Measurements from ENCODE around the gene LITAF. TPM values are rescaled to one million over a fixed set of nuclear protein-coding genes. Genes with fewer than 3 reads are reported as not detected.

Gene LITAF
- total RNA-seq, 1 donor from 2014 or later: 55.8 TPM

GRCh38 chr16:11624636-11625607 lies 38.2 kb upstream of the LITAF start:
- no peaks in the 10 kb centered on the region for H3K36me3 ChIP-seq (ENCODE audit: control insufficient read depth, insufficient read depth, low read length)

GRCh38 chr16:11624205-11624604 lies 37.5 kb upstream of the LITAF start:
- H3K36me3 ChIP-seq (ENCODE audit: control insufficient read depth, insufficient read depth, low read length): no peaks in the 10 kb centered on the region
- H3K27me3 ChIP-seq (ENCODE audit: control insufficient read depth, insufficient read depth, low read length): no peaks in the 10 kb centered on the region
- no peak overlapping the region for H3K4me3 ChIP-seq (ENCODE audit: low read depth, low read length)
- no peak for TF ChIP-seq CTCF (IDR thresholded peaks at IDR 0.05; ENCODE audit: insufficient read depth, low read length, poor library complexity, severe bottlenecking)
- DNase-seq (ENCODE audit: low read depth): no peak

More at GRCh38 chr16:11624636-11625607, 38.2 kb upstream of the LITAF start:
- DNase-seq (ENCODE audit: low read depth): no peak
- TF ChIP-seq CTCF (IDR thresholded peaks at IDR 0.05; ENCODE audit: insufficient read depth, low read length, poor library complexity, severe bottlenecking): no peak
- H3K4me3 ChIP-seq (ENCODE audit: low read depth, low read length): no peak overlapping the region
- H3K27me3 ChIP-seq (ENCODE audit: control insufficient read depth, insufficient read depth, low read length): no peaks in the 10 kb centered on the region

DNA sequence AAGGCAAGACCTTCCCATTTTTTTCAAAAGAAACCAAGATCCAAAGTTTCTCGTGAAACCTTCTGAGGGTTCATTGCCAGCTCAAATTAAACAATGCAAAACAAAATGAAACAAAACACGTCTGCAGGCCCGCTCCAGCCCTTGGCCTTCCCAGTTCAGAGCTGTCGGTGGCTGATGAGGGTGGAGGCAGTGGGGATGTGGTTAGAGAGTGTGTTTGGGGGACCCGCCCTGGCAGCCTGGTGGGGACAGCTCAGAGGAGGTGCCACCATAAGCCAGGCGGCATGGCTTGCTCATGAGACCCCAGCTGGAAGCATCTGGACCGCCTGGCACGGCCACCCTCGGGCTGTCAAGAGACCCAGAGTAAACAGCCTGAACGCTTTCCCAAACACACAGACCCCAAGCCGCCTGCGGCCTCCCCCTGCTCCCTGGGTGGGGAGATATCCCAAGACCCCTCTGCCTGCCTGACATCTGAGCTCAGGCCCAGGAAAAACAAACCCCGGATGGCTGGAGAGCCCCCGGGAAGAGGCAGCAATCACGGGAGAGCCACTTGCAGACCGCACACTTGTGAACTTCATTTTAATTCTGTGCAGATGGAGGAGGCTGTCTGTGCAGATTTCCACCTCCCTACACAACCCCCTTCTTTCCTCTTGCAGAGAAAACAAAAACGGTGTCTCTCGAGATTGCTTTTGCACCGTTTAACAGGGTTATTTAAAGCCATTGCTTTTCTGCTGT lies 35.4 kb upstream of the LITAF start:
- H3K36me3 ChIP-seq (ENCODE audit: control insufficient read depth, insufficient read depth, low read length): no peaks in the 10 kb centered on the region
- no peaks in the 10 kb centered on the region for H3K27me3 ChIP-seq (ENCODE audit: control insufficient read depth, insufficient read depth, low read length)
- DNase-seq (ENCODE audit: low read depth): no peak
- no peak for TF ChIP-seq CTCF (IDR thresholded peaks at IDR 0.05; ENCODE audit: insufficient read depth, low read length, poor library complexity, severe bottlenecking)
- H3K4me3 ChIP-seq (ENCODE audit: low read depth, low read length): no peak overlapping the region

GRCh38 chr16:11621539-11621919 lies 34.8 kb upstream of the LITAF start:
- DNase-seq (ENCODE audit: low read depth): no peak
- no peak for TF ChIP-seq CTCF (IDR thresholded peaks at IDR 0.05; ENCODE audit: insufficient read depth, low read length, poor library complexity, severe bottlenecking)
- Histone ChIP-seq H3K4me3 (ENCODE audit: low read depth, low read length) (no peak overlapping the region), H3K36me3 (ENCODE audit: control insufficient read depth, insufficient read depth, low read length) (no peaks in the 10 kb centered on the region), H3K27me3 (ENCODE audit: control insufficient read depth, insufficient read depth, low read length) (no peaks in the 10 kb centered on the region)

- Histone ChIP-seq H3K4me3 (ENCODE audit: low read depth, low read length) (no peak overlapping the region), H3K27me3 (ENCODE audit: control insufficient read depth, insufficient read depth, low read length) (no peaks in the 10 kb centered on the region), H3K36me3 (ENCODE audit: control insufficient read depth, insufficient read depth, low read length) (no peaks in the 10 kb centered on the region)
- no peak for DNase-seq (ENCODE audit: low read depth)
- TF ChIP-seq CTCF (IDR thresholded peaks at IDR 0.05; ENCODE audit: insufficient read depth, low read length, poor library complexity, severe bottlenecking): no peak
These were observed 33.7 kb upstream of the LITAF start for GRCh38 chr16:11620243-11621003.

All from kidney epithelial cell (primary cell).